HG03064 (cell line): ENCODE measurements around the gene RPL27.

ENCODE experiments used
- ATAC-seq: cut with Tn5 transposase; IDR thresholded peaks from one replicate; pipeline ENCODE4 v1.9.1; 2021; ENCODE audit warnings: low read depth; ENCODE audit not compliant: unreplicated experiment

The RPL27 gene

DNA sequence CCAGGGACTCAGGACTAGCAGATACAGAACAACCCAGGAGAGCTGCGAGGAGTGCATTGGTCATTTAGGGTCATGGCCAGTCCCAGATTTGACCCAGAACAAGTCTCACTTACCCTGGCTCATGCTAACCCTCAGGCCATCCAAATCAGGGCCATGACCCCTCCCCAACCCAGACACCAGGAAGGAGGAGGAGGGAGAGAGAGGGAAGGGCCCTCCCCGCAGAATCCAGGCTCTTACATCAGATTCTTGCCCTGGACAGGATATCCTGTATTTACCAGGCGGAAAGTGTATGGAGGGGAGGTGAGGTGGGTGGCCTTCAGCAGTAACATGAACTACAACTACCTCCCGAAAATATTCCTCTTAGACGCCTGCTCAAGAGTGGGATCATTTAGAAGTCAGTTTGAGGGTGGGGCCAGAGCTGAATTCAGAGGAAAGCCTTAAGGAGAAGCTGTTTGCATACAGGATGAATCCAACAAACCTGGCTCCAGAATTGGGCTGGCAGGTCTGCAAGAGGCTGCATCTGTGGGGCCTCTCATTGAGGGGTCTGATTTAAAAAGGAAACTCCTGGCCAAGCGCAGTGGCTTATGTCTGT lies 21.9 kb downstream of the RPL27 start:
- ATAC-seq: no peak

DNA sequence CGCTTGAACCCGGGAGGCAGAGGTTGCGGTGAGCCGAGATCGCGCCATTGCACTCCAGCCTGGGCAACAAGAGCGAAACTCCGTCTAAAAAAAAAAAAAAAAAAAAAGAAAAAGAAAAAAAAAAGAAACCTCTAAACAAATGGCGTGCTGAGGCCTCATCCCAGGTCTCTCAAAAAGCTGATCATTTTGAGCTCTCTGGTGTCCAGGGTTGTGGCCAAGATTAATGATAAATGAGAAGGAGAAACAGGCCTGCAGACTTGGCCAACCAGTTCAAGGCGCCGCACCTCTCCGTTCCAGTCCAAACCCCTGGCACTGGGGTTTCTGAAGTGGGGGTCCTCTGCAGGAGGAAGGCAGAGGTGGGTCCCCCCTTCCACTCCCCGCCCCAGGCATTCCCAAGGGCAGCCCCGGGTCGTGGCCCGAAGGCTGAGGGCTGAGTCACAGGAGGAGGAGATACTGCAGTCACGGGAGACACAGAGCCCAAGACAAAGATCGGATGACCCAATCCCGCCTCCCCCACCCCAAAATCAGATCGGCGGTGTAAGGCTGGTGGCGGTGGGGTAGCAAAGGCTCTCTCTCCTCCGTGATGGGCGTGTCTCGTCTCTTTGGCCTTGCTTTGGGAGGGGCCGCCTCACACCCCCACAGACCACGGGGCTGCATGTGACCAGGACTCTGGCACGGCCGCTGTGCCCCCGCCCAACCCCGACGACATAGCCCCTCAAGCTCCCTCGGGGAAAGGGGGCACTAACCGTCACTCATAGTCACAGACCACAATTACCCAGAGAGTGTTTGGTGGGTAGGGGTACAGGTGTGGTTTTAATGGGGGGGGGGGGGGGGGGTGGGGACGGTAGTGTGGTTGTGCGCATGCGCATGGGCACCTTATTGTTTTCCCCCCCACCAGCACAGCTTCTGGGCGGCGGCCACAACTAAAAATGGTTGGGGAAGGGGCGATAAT lies 22.8 kb downstream of the RPL27 start:
- ATAC-seq: no peak

DNA sequence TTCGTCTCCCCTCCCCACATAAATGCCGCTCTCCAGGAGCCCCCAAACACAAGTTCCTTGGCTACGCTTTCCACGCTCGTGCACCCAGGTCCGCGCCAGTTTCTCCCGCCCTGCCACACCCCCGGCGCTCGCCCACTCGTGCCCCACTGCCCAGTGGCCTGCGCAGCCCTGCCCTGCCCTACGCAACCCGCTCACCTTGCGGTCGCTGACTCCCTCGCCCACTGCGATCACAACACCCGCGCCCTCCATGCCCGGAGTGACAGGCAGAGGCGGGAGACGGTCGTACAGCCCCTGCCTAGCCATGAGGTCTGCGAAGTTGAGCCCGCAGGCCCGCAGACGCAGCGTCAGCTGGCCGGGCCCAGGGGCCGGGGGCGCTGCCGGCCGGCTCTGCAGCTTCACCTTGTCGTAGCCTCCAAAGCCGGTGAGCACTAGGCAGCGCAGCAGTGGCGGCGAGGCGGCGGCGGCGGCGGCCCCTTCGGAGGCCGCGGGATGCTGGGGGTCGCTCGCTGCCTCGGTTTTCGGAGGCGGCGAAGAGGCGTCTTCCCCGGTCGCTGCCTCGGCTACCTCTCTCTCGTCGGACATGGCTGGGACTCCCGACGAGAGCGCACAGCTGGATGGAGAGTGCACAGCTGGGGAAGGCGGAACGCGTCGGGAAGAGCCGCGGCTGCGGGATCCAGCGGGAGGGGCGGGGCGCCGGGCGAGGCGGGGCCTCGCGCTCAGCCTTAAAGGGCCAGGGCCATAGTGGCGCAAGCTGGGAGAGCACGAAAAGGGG lies 23.7 kb downstream of the RPL27 start, which contains the start of gene VAT1:
Gene VAT1, minus strand, starts transcription at position 645 of the 772 bp plus-strand sequence. Its CDS starts 63 bp downstream, at position 582.
- ATAC-seq: no peak

DNA sequence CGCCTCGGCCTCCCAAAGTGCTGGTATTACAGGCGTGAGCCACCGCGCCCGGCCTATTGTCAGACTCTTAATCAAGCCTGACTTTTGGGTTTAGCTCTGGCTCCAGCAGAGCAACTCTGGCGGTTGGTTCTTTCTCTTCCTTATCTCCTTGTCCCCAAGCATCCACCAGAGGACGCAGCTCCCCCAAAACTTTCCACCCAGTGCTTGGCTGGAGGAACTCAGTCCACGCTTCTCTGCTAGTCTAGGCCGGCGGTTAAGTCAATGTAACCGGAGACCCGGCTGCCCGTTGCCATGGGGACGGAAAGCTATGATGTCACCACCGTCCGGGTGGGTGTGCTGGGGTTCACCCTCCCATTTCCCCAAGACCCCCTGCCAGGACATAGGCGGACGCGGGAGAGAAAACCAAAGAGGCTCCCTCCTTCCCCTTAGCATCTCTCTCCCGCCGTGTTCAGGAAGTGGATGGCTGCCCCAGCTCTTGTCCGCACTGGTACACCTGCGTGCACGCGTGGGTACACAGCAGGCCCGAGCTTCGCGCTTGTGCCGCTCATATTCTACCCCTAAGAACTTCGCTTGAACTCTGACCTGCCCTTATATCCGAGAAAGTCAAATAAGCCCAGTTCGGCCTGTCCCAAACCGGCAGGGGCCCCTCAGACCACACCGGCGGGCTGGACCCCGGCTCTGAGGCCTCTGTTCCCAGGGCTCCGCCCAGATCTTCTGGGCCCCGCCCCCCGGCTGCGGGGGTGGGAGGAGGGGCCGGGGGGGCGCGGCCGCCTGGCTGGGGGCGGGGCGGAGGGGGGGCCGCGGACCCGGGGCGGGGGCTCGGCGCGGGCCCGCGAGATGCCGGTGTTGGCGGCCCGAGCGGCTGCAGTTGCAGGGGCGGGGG lies 26.4 kb downstream of the RPL27 start, which contains the start of gene RND2:
Gene RND2, plus strand, starts transcription at position 825 of the 883 bp plus-strand sequence. CDS start 117 bp downstream, outside the sequence.
- ATAC-seq: no peak

DNA sequence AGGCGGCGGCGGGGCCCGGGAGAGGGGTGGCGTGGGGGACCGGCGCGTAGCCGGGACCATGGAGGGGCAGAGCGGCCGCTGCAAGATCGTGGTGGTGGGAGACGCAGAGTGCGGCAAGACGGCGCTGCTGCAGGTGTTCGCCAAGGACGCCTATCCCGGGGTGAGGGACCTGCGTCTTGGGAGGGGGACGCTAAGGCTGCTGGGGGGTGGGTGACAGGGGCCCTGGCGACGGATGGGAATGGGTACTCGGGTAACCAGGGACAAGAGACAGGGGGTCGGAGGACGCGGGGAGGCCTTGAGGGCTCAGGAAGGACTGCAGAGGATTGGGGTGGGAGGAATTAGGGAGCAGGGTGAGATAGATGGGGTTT lies 27.1 kb downstream of the RPL27 start:
- ATAC-seq: no peak

DNA sequence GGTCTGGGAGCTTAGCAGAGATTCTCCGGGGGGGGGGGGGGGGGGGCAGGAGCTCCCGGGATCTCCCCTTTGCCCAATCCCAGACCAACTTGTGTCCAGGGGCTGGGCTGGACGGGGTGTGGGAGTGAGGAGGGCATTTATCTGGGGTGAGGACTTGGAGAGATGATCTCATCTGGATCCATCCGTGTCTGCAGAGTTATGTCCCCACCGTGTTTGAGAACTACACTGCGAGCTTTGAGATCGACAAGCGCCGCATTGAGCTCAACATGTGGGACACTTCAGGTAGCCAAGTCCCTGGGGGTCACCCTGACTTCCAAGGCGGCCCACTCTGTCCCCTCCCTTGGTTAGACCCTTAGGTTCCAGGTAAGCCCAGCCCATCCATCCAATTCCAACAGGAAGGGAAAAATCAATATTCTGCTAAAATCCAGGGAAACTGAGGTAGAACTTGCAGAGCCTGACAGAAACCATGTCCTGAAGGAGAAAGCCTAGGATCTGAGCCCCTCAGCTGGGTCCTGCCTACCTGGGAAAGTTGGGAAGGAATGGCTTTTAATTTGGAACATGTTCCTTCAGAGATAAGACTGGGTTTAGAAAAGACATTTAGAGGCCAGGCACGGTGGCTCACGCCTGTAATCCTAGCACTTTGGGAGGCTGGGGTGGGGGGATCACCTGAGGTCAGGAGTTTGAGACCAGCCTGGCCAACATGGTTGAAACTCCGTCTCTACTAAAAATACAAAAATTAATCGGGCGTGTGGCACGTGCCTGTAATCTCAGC lies 27.7 kb downstream of the RPL27 start:
- ATAC-seq: no peak

DNA sequence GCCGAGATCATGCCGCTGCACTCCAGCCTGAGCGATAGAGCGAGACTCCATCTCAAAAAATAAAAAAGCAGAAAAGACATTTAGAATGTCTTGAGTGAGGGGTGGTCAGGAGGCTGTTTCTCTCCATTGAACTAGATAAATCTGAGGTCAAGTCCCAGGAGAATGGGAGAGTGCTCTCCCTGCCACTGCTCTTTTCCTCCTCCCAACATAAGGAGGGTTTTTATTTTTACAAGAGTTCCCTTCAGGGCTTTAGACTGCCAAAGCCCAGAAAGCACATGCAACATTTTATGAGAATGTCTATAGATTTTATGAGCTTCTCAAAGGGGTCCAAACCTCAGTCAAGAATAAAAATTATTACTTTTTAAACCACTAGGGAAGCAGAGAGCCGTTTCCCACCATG lies 28.4 kb downstream of the RPL27 start:
- no peak for ATAC-seq

DNA sequence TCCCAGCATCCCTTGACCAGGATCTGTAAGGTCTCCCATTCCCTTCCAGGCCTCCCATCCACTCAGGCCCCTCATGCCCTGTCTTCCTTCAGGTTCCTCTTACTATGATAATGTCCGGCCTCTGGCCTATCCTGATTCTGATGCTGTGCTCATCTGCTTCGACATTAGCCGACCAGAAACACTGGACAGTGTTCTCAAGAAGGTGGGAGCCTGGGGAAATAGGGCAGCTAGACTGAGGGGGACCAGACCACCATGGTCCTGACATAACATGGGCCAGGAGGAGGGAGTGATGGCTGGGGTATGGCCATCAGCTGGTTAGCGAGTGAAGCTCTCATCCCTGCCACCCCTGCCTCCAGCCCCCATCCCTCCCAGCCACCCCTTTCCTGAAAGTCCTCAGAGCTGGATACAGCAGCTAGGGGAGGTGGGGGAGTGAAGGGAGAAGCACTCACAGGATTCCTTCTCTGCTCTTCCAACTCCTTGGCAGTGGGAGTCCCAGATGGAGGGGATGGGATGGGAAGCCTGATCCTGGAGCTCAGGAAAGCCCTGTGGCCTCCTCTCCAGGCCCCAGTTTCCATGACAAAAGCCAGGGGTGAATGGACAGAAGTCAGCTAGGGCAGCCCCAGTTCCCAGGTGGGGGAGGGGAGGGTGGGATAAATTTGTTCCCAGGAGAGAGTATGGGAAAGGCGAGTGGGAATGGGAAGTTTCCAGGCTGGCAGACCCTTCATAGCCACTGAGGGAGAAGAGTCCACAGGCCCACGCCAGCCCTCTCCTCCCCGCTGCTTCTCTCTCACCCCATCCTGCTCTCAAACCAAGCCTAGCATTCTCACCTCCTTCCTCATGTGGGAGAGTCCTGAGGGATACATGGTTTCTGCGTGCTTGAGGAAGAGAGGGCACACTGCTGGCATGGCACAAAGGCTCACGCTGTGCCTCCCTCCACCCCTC lies 29.1 kb downstream of the RPL27 start:
- no peak for ATAC-seq

DNA sequence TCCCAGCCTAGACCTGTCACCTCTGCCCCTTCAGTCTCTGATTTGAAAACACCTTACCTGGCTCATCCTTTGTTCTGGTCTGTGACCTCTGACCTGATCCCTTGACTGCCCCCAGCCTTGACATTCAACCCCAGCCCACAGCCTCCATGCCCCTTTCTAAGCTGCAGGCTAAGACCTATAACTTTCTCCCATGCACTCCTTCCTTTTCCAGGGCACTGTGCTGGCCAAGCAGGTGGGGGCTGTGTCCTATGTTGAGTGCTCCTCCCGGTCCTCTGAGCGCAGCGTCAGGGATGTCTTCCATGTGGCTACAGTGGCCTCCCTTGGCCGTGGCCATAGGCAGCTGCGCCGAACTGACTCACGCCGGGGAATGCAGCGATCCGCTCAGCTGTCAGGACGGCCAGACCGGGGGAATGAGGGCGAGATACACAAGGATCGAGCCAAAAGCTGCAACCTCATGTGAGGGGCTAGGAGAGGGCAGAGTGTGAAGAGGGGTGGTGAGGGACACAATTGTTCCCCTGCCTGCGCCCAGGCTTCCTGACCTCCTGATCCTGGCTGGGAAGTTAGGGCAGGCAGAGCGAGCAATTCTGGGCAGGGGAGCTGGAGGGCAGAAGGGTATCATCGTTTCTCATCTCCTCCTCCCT lies 30.1 kb downstream of the RPL27 start:
- no peak for ATAC-seq

DNA sequence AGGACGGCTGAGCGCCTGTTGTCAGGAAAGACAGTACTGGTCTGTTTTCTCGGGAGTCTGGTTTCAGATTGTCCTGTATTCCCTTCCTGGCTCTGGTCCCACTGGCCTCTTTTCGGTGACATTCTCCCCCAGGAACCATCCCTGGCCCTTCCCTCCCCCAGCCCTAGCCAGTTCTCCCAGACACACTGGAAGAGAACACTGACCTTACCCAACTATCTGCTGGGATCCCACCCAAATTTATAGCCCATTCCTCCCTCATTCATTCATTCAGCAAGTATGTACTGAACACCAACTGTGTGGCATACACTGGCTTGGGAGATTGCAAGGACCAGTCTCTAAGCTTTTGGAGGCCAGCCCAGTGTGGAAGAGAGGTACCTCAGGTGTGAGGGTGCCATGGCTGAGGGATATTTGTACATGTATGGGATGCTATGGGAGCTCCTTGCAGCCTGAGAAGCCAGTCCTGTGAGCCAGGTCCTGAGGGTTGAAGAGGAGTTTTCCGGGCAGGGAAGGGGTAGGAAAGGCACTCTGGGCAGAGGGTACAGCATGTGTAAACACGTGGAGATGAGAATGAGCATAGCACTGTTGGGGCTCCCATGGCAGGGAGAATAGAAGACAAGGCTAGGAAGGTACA lies 32.0 kb downstream of the RPL27 start:
- no peak for ATAC-seq

DNA sequence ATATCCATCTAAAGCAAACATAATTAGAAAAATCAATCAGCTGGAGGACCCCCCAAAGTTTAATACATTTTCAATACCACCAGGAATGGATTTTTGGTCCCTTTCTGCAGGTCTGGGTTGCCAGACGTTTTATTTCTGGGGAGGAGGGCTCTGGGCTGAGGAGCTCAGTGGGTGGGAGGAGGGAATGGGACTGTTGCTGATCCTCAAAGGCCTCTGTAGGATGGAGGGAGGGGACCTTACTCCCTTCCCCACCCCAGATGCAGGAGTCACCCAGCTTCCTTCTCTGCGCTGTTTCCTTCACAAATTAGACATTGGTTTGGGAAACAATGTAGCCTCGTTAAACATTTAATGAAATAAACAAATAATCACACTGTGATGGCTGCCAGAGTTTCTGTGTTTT lies 33.4 kb downstream of the RPL27 start:
- ATAC-seq: no peak

DNA sequence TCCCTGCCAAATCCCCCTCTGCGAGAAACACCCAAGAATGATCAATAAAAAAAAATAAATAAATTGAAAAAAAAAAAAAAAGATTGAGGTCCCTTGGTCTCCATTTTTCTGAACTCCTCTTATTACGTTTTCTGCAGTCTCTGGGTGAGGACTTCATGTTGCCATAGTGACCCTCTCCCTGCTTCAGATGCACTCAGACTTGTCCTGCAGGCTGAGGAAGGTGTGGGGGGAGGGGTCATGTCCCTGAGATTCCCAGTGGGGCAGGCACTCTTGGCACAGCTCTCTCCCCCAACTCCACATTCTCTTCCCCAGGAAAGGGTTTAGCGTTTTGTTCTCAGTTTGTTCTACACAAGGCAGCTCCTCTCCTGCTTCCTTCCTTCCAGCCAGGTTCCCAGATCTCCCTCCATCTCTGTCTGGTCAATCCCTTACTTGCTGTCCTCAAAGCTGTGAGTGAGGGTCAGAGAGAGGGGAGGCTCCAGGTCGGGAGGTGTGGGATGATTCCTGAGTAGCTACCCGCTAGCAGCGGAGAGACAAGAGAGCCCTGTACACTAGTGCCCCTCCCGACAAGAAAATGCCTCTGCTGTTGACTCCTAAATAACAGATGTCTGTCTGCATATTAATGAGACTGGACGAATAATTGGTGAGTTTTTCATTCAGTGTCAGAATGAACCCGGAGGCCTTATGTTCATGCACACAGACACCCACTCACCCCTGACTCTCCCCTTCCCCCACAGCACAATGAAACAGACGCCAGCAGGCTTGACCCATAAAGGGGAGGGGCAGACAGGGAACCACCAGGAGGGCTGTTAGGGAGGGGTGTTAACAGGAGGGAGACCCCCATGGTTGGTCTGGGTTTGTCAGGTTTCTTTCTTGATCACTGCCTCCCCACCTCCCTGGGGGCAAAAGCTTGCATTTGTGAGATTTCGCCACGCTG lies 36.0 kb downstream of the RPL27 start:
- ATAC-seq: no peak

DNA sequence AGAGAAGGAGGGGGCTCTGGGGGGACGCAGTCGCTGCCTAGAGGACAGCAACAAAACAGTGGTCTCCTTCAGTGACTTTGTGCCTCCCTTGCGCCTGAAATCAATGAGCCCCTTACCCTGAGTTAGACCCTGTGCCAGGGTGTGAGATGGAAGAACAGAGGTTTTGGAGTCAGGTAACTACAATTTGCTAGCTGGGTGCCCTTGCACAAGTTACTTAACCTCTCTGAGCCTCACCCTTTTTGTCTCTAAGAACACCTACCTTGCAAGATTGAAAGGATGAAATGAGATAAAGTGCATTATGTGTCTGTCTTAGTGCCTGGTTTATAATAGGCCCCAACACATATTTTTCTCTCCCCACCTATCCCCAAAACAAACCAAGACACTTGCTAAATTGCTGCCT lies 36.7 kb downstream of the RPL27 start:
- no peak for ATAC-seq

DNA sequence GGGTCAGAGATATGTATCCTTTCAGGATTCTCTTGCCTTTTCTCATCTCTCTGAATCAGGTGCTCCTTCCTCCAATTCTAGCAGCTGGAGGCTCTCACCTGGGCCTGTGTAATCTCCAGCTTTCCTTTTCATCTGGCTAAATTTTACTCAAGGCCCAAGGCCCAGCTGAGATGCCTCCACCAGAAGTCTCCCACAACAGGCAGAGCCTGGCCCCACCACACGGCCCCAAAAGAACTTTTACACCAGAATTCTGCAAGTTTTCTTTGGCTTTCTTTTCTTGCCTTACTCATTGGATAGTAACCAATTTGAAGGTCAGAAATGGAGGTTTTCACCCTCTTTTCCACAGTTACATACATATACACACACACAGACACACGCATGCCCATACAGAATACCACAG lies 41.4 kb downstream of the RPL27 start:
- no peak for ATAC-seq

DNA sequence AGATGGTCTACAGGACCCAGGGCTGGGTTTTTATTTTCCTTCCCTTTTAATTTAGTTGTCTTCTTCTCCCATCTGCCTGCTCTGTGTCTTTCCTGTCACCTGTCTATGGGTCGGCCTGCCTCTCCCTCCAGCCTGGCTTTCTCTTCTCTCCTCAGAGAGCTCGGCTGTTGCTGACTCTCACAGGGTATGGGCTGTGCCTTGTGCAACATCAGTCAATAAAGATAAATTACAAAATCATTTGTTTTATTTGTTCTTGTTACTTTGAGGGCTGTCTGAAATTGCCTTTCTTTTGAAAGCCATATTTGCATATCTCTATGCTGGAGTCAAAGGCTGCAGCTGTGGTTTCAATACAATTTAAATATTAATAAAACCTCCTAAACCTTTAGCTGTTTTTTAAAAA lies 42.4 kb downstream of the RPL27 start:
- no peak for ATAC-seq

DNA sequence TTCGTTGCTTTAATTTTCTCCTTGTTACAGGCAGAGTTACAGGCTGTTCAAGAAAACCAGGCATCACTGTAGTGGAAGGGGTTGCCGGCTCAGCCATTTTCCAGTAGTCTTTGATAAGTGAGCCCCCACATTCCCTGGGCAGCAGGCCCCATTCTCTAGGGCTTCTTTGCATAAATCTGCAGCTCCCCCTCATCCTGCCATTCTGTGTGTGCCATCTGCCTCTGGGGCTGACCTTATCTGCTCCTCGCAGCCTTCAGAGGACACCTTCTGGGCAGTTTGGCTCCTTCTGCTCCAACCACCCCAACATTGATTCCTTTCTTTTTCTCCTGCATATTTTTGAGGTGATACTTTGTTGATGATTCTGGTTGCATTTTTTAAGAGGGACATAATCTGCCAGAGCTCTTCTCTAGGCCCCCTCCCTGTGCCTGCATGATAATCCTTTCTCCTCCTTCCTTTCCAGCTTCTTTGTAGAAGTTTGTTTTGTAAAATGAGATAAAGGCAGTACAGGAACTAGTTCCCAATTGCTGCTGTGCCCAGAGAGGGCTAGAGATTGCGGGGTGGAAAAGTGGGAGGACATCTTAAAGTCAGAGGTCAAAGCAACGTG lies 43.9 kb downstream of the RPL27 start:
- no peak for ATAC-seq
